Ascending aorta (tissue), 2 donors: ENCODE measurements around the gene CRELD2. TPM values are rescaled to one million over a fixed set of nuclear protein-coding genes. Genes with fewer than 3 reads are reported as not detected.
A peak's percentile ranks its signal among the peaks of the same experiment; 100 is the strongest.

Experiments
- DNase-seq, 2 donors: peaks; one replicate each; pipeline ENCODE4 v3.0.0-alpha.2; 2019; ENCODE audit warnings: low spot score in 2 of 2
- H3K27ac ChIP-seq, 2 donors: fragments of 200-600 bp; sonication (generic); one replicate each; pipeline ENCODE4 v1.5.1; 2016 to 2017; ENCODE audit warnings: mild to moderate bottlenecking in 1 of 2
- H3K27me3 ChIP-seq: fragments of 200-600 bp; sonication (generic); one replicate; pipeline ENCODE4 v1.5.1; 2017
- H3K36me3 ChIP-seq, 2 donors: fragments of 200-600 bp; sonication (generic); one replicate each; pipeline ENCODE4 v1.5.1; 2016
- H3K4me1 ChIP-seq, 2 donors: fragments of 200-600 bp; sonication (generic); one replicate each; pipeline ENCODE4 v1.5.1; 2016 to 2017; ENCODE audit warnings: mild to moderate bottlenecking in 1 of 2
- H3K4me3 ChIP-seq, 2 donors: fragments of 200-600 bp; sonication (generic); one replicate each; pipeline ENCODE4 v1.5.1; 2016 to 2017; ENCODE audit warnings: mild to moderate bottlenecking in 1 of 2
- H3K9me3 ChIP-seq, 2 donors: fragments of 200-600 bp; sonication (generic); one replicate each; pipeline ENCODE4 v1.5.1; 2016
- CTCF ChIP-seq, 3 experiments: fragments of 200-600 bp in 2 of 3; fragments of 450-650 bp in 1 of 3; sonication (generic) in 2 of 3; IDR thresholded peaks; one replicate each; pipeline ENCODE4 v1.5.1; 2016 to 2019; ENCODE audit warnings: antibody characterized with exemption in 3 of 3, mild to moderate bottlenecking in 1 of 3, moderate library complexity in 1 of 3
- intact Hi-C: fragments of 100-400 bp; cut with DNase I; formaldehyde crosslinking; loops from one replicate; pipeline ENCODE4 v1.15.1; 2023
- total RNA-seq: library from RNA; depleted of rRNA; stranded (reverse); fragments of >200 nt; gene quantifications from one replicate; pipeline ENCODE4 v1.1.0, GENCODE V29; 2016

CRELD2 gene
- total RNA-seq, 1 donor from 2014 or later: 61.8 TPM

GRCh38 chr22:49956914-49957825, 38.7 kb downstream of the CRELD2 start:
- H3K4me3 ChIP-seq: no peak overlapping the region
- no peaks in the 10 kb centered on the region for H3K36me3 ChIP-seq
- peaks cover under 1 to 18% of the 10 kb centered on the region in 2 donors for H3K4me1 ChIP-seq
- DNase-seq: no peak
- no peaks in the 10 kb centered on the region for H3K27me3 ChIP-seq
- H3K27ac ChIP-seq: no peak overlapping the region
- intact Hi-C loops: no loop called here
- TF ChIP-seq CTCF (IDR thresholded peaks at IDR 0.05): no peak
- no peaks in the 10 kb centered on the region for H3K9me3 ChIP-seq

GRCh38 chr22:49957826-49958365, 39.5 kb downstream of the CRELD2 start:
- no peak for DNase-seq
- H3K4me1 ChIP-seq: peaks cover 0 to 16% of the 10 kb centered on the region in 2 donors
- intact Hi-C loops: no loop called here

GRCh38 chr22:49958366-49958921, 40.0 kb downstream of the CRELD2 start:
- H3K27me3 ChIP-seq: no peaks in the 10 kb centered on the region
- no peaks in the 10 kb centered on the region for H3K9me3 ChIP-seq
- H3K27ac ChIP-seq: no peak overlapping the region
- H3K4me3 ChIP-seq: no peak overlapping the region
- intact Hi-C loops: no loop called here
- TF ChIP-seq CTCF (IDR thresholded peaks at IDR 0.05): no peak
- peaks cover 10% of the 10 kb centered on the region in 2 donors for H3K36me3 ChIP-seq
- no peak for DNase-seq
- peaks cover 0 to 21% of the 10 kb centered on the region in 2 donors for H3K4me1 ChIP-seq

More at GRCh38 chr22:49957826-49958365, 39.5 kb downstream of the CRELD2 start:
- Histone ChIP-seq H3K36me3 (peaks cover 4 to 5% of the 10 kb centered on the region in 2 donors), H3K27me3 (no peaks in the 10 kb centered on the region), H3K4me3 (no peak overlapping the region), H3K27ac (no peak overlapping the region), H3K9me3 (no peaks in the 10 kb centered on the region)
- no peak for TF ChIP-seq CTCF (IDR thresholded peaks at IDR 0.05)

GRCh38 chr22:49958931-49959781, 40.7 kb downstream of the CRELD2 start:
- peak overlapping the region; percentile 88 to 96 for H3K27ac ChIP-seq
- H3K4me3 ChIP-seq: peak overlapping the region; percentile 85 to 89
- no peak for TF ChIP-seq CTCF (IDR thresholded peaks at IDR 0.05)
- intact Hi-C loops: no loop called here
- H3K27me3 ChIP-seq: no peaks in the 10 kb centered on the region
- H3K36me3 ChIP-seq: peaks cover 16 to 17% of the 10 kb centered on the region in 2 donors
- peaks cover 0 to 20% of the 10 kb centered on the region in 2 donors for H3K4me1 ChIP-seq
- DNase-seq: no peak
- no peaks in the 10 kb centered on the region for H3K9me3 ChIP-seq

GRCh38 chr22:49959782-49960158, 41.3 kb downstream of the CRELD2 start:
- Histone ChIP-seq H3K27me3 (no peaks in the 10 kb centered on the region), H3K36me3 (peaks cover 18 to 21% of the 10 kb centered on the region in 2 donors), H3K27ac (peak overlapping the region; percentile 88 to 96), H3K4me1 (peaks cover 0 to 18% of the 10 kb centered on the region in 2 donors), H3K4me3 (peak overlapping the region; percentile 85 to 89), H3K9me3 (no peaks in the 10 kb centered on the region)
- TF ChIP-seq CTCF (IDR thresholded peaks at IDR 0.05): no peak
- DNase-seq: no peak
- intact Hi-C loops: loop anchor here (1.0 to 10.0 kb wide), 5 partner anchors 23 to 545 kb away; partner anchors contain the start of genes ALG12, CRELD2, LMF2 and NCAPH2
